HCT116 (cell line): Measurements from ENCODE around the gene STAG1. TPM values are rescaled to one million over a fixed set of nuclear protein-coding genes. Genes with fewer than 3 reads are reported as not detected.

Source experiments
- ATAC-seq: fragments of 200-7000 bp; cut with Tn5 transposase; 2 replicates; pipeline ENCODE4 v1.9.1; 2020; ENCODE audit warnings: mild to moderate bottlenecking, moderate library complexity
- BruUV-seq: library from RNA; stranded (reverse); fragments of 400-500 nt; replicated peaks from 2 replicates; lab custom pipeline; 2021; lab: Mats Ljungman, UMichigan
- CTCF ChIA-PET: fragments of 300-600 bp; sonication (Branson Sonifier 250); formaldehyde crosslinking; loops from one replicate; lab custom pipeline; 2021; ENCODE audit warnings: antibody characterized with exemption; lab: Charles Lee
- POLR2A ChIA-PET: fragments of 300-600, 350-600 bp; sonication (Branson Sonifier 250); formaldehyde crosslinking; loops from one replicate; lab custom pipeline; 2021; ENCODE audit warnings: antibody characterized with exemption; lab: Charles Lee
- RAD21 ChIA-PET, 2 experiments: fragments of 300-600 bp; sonication (Branson Sonifier 250); formaldehyde crosslinking; loops; one replicate each; lab custom pipeline; 2023; ENCODE audit warnings: low total read pairs in 2 of 2; ENCODE audit not compliant: uncharacterized antibody in 2 of 2, unreplicated experiment in 2 of 2, low non-redundant PET in 1 of 2; lab: Charles Lee
- DNase-seq: peaks from one replicate; pipeline ENCODE4 v3.0.0-alpha.2; 2010; ENCODE audit warnings: low read depth, low spot score
- H2AFZ ChIP-seq: fragments of 200-600 bp; shearing (Covaris generic), sonication (generic); 2 replicates; pipeline ENCODE4 v1.6.1; 2017; ENCODE audit warnings: low read depth, mixed run types, mixed read lengths, antibody characterized with exemption, low read length; ENCODE audit not compliant: poor library complexity, severe bottlenecking
- H3K27ac ChIP-seq: 2 replicates; pipeline ENCODE4 v1.5.1; 2012; ENCODE audit warnings: low read depth, low read length
- H3K27me3 ChIP-seq: fragments of 200-600 bp; sonication (generic); 2 replicates; pipeline ENCODE4 v1.6.1; 2016; ENCODE audit warnings: mixed run types, low read length, mixed read lengths; ENCODE audit not compliant: insufficient read depth
- H3K36me3 ChIP-seq, 2 experiments: fragments of 200-500 bp in 1 of 2; fragments of 200-600 bp in 1 of 2; sonication (Bioruptor generic) in 1 of 2; sonication (generic) in 1 of 2; 2 replicates each; pipeline versions ENCODE4 v1.5.1 to v1.6.1; 2014 to 2016; ENCODE audit warnings: low read length in 2 of 2, inconsistent platforms in 1 of 2, mixed read lengths in 1 of 2, mixed run types in 1 of 2; ENCODE audit not compliant: insufficient read depth in 2 of 2, control insufficient read depth in 1 of 2
- H3K4me1 ChIP-seq, 2 experiments: fragments of 200-600 bp in 1 of 2; sonication (generic) in 1 of 2; 2 replicates each; pipeline versions ENCODE4 v1.5.1 to v1.6.1; 2012 to 2017; ENCODE audit warnings: low read length in 2 of 2, inconsistent platforms in 1 of 2, mild to moderate bottlenecking in 1 of 2, mixed read lengths in 1 of 2, mixed run types in 1 of 2, moderate library complexity in 1 of 2; ENCODE audit not compliant: insufficient read depth in 2 of 2, control insufficient read depth in 1 of 2
- H3K4me2 ChIP-seq: fragments of 200-600 bp; sonication (generic); 2 replicates; pipeline ENCODE4 v1.6.1; 2017; ENCODE audit warnings: mixed run types, low read length, mixed read lengths
- H3K4me3 ChIP-seq, 2 experiments: fragments of 200-600 bp in 1 of 2; sonication (generic) in 1 of 2; replicated peaks in 1 of 2; 2 replicates each; pipeline ENCODE4 v1.5.1; 2011 to 2016; ENCODE audit warnings: low read length in 2 of 2, control low read depth in 1 of 2, low read depth in 1 of 2, mild to moderate bottlenecking in 1 of 2, mixed read lengths in 1 of 2, mixed run types in 1 of 2
- H3K79me2 ChIP-seq: fragments of 200-600 bp; sonication (generic); 2 replicates; pipeline ENCODE4 v1.6.1; 2017; ENCODE audit warnings: mild to moderate bottlenecking, mixed run types, low read length, moderate library complexity, mixed read lengths; ENCODE audit not compliant: insufficient read depth
- H3K9ac ChIP-seq: fragments of 200-600 bp; sonication (generic); 2 replicates; pipeline ENCODE4 v1.6.1; 2016; ENCODE audit warnings: low read length, mixed read lengths
- H3K9me2 ChIP-seq: fragments of 200-600 bp; sonication (generic), shearing (Covaris generic); 2 replicates; pipeline ENCODE4 v1.6.1; 2017; ENCODE audit warnings: mixed run types, mild to moderate bottlenecking, moderate library complexity; ENCODE audit not compliant: insufficient read depth
- H3K9me3 ChIP-seq, 2 experiments: fragments of 200-500 bp in 1 of 2; fragments of 200-600 bp in 1 of 2; sonication (Bioruptor generic) in 1 of 2; sonication (generic) in 1 of 2; 2 replicates each; pipeline ENCODE4 v1.6.1; 2014 to 2017; ENCODE audit warnings: low read length in 2 of 2, mixed read lengths in 2 of 2, inconsistent platforms in 1 of 2, low read depth in 1 of 2, mild to moderate bottlenecking in 1 of 2, mixed run types in 1 of 2, moderate library complexity in 1 of 2; ENCODE audit not compliant: control insufficient read depth in 1 of 2, insufficient read depth in 1 of 2
- H4K20me1 ChIP-seq: fragments of 200-600 bp; sonication (generic), shearing (Covaris generic); 2 replicates; pipeline ENCODE4 v1.6.1; 2017; ENCODE audit warnings: mixed run types, mild to moderate bottlenecking, moderate library complexity; ENCODE audit not compliant: insufficient read depth
- ATF3 ChIP-seq: IDR thresholded peaks from 2 replicates; pipeline ENCODE4 v1.6.1; 2012
- CBX3 ChIP-seq: IDR thresholded peaks from 2 replicates; pipeline ENCODE4 v1.6.1; 2012; ENCODE audit warnings: low read depth
- CEBPB ChIP-seq: IDR thresholded peaks from 2 replicates; pipeline ENCODE4 v1.6.1; 2012; ENCODE audit warnings: low read depth
- CTCF ChIP-seq, 3 experiments: fragments of 200-600 bp in 1 of 3; sonication (generic) in 1 of 3; IDR thresholded peaks in 2 of 3; conservative IDR thresholded peaks in 1 of 3; 2 replicates each; pipeline ENCODE4 v1.5.1; 2012 to 2017; ENCODE audit warnings: low read depth in 2 of 3, low read length in 2 of 3, antibody characterized with exemption in 1 of 3, borderline replicate concordance in 1 of 3, control low read depth in 1 of 3, mild to moderate bottlenecking in 1 of 3, mixed read lengths in 1 of 3, mixed run types in 1 of 3, moderate library complexity in 1 of 3; ENCODE audit not compliant: insufficient read depth in 1 of 3
- EGR1 ChIP-seq: IDR thresholded peaks from 2 replicates; pipeline ENCODE4 v1.6.1; 2012; ENCODE audit warnings: low read depth
- ELF1 ChIP-seq: IDR thresholded peaks from 2 replicates; pipeline ENCODE4 v1.6.1; 2012; ENCODE audit warnings: low read depth, borderline replicate concordance
- EZH2phosphoT487 ChIP-seq: fragments of 200-600 bp; IDR thresholded peaks from 2 replicates; pipeline ENCODE4 v1.6.1; 2018; ENCODE audit warnings: antibody characterized with exemption, borderline replicate concordance
- FOSL1 ChIP-seq: IDR thresholded peaks from 2 replicates; pipeline ENCODE4 v1.6.1; 2012; ENCODE audit warnings: low read depth
- JUND ChIP-seq: IDR thresholded peaks from 2 replicates; pipeline ENCODE4 v1.6.1; 2012
- MAX ChIP-seq: IDR thresholded peaks from 2 replicates; pipeline ENCODE4 v1.6.1; 2012
- POLR2A ChIP-seq: IDR thresholded peaks from 2 replicates; pipeline ENCODE4 v1.7.0; 2011; ENCODE audit warnings: borderline replicate concordance; ENCODE audit not compliant: insufficient read depth, insufficient read length; ENCODE audit errors: extremely low read depth
- RAD21 ChIP-seq: IDR thresholded peaks from 2 replicates; pipeline ENCODE4 v1.6.1; 2012; ENCODE audit warnings: low read depth, mild to moderate bottlenecking
- SIN3A ChIP-seq: IDR thresholded peaks from 2 replicates; pipeline ENCODE4 v1.6.1; 2012; ENCODE audit warnings: low read depth
- SP1 ChIP-seq: IDR thresholded peaks from 2 replicates; pipeline ENCODE4 v1.6.1; 2012; ENCODE audit warnings: low read depth
- TCF7L2 ChIP-seq: IDR thresholded peaks from 2 replicates; pipeline ENCODE4 v1.7.0; 2011; ENCODE audit warnings: borderline replicate concordance, inconsistent platforms; ENCODE audit not compliant: insufficient read depth, insufficient read length; ENCODE audit errors: extremely low read depth
- YY1 ChIP-seq: IDR thresholded peaks from 2 replicates; pipeline ENCODE4 v1.6.1; 2011; ENCODE audit warnings: low read length, low read depth, moderate library complexity, mild to moderate bottlenecking; ENCODE audit not compliant: insufficient replicate concordance; ENCODE audit errors: extremely low read depth
- ZBTB33 ChIP-seq: IDR thresholded peaks from 2 replicates; pipeline ENCODE4 v1.6.1; 2011; ENCODE audit warnings: mild to moderate bottlenecking, low read length, moderate library complexity; ENCODE audit not compliant: insufficient replicate concordance; ENCODE audit errors: extremely low read depth
- ZNF274 ChIP-seq: fragments of 200-500 bp; sonication (Bioruptor generic); IDR thresholded peaks from 2 replicates; pipeline ENCODE4 v1.6.1; 2014; ENCODE audit warnings: mild to moderate bottlenecking, low read depth, low read length, inconsistent platforms
- intact Hi-C: fragments of 100-400 bp; cut with micrococcal nuclease; formaldehyde crosslinking; loops from 2 replicates; pipeline ENCODE4 v1.10.0; 2022
- total RNA-seq: library from RNA; stranded (reverse); gene quantifications from one replicate; pipeline ENCODE4 v1.2.1, GENCODE V29; 2021; ENCODE audit not compliant: unreplicated experiment

Gene STAG1
- total RNA-seq, 1 experiment from 2014 or later = 29.4 TPM

GRCh38 chr3:136624894-136625815 is 127.0 kb downstream of the STAG1 start:
- BruUV-seq = no TSS peak
- Histone ChIP-seq H2AFZ (no peak overlapping the region), H3K4me1 (peaks cover 18 to 26% of the 10 kb centered on the region in 2 experiments), H3K9ac (peak overlapping the region; percentile 6; the same call in 1 of the 2 replicates), H3K9me3 (no peaks in the 10 kb centered on the region), H4K20me1 (no peaks in the 10 kb centered on the region), H3K27me3 (no peaks in the 10 kb centered on the region), H3K27ac (peak overlapping the region; percentile 50; the same call in 1 of the 2 replicates), H3K9me2 (no peaks in the 10 kb centered on the region), H3K79me2 (peaks cover 62% of the 10 kb centered on the region), H3K36me3 (no peaks in the 10 kb centered on the region), H3K4me3 (peak overlapping the region in 1 of 2 experiments; percentile 39; a peak in 2 of 4 replicates), H3K4me2 (peak overlapping the region; percentile 71)
- DNase-seq (peak; percentile 71), ATAC-seq (peak; percentile 96)
- ChIA-PET CTCF (no interaction called here), RAD21 (no interaction called here), POLR2A (no interaction called here)
- no peak for TF ChIP-seq ZBTB33
- peak; percentile 72 for TF ChIP-seq JUND
- 0 out of 2 replicates have a peak, but pooled peaks have one; percentile 13 for TF ChIP-seq CEBPB
- TF ChIP-seq MAX = peak; percentile 30; the same call in 1 of the 2 replicates
- no peak for TF ChIP-seq YY1
- TF ChIP-seq FOSL1 = peak; percentile 70
- TF ChIP-seq CTCF (IDR thresholded peaks at IDR 0.05 in 2 of 3, conservative IDR thresholded peaks at IDR 0.05 in 1 of 3; ENCODE audit: borderline replicate concordance in 1 of 3, insufficient read depth in 1 of 3, low read depth in 2 of 3, low read length in 2 of 3) = no peak
- 0 out of 2 replicates have a peak, but pooled peaks have one; percentile 17 for TF ChIP-seq EGR1
- TF ChIP-seq ELF1 = no peak
- no peak for TF ChIP-seq RAD21
- TF ChIP-seq TCF7L2 = no peak
- no peak for TF ChIP-seq EZH2phosphoT487
- TF ChIP-seq SP1 = peak; percentile 53
- no peak for TF ChIP-seq CBX3
- TF ChIP-seq ZNF274 = no peak
- no peak for TF ChIP-seq ATF3
- TF ChIP-seq SIN3A = 0 out of 2 replicates have a peak, but pooled peaks have one; percentile 24
- no peak for TF ChIP-seq POLR2A
- intact Hi-C loops = no loop called here
